Spleen (tissue), 11 donors: ENCODE data around the gene NDUFAF2. TPM values are rescaled to one million over a fixed set of nuclear protein-coding genes. Genes with fewer than 3 reads are reported as not detected.

Experiments used
- DNase-seq: peaks from one replicate; pipeline ENCODE4 v3.0.0-alpha.2; 2020
- H3K27ac ChIP-seq, 8 donors: fragments of 200-600 bp; sonication (generic) in 7 of 8; 1 replicate in 4 of 8; 2 replicates in 4 of 8; pipeline versions ENCODE4 v1.5.0 to v1.8.0; 2016 to 2021; ENCODE audit warnings: inconsistent platforms in 4 of 8, mild to moderate bottlenecking in 4 of 8, moderate library complexity in 1 of 8
- H3K27me3 ChIP-seq, 7 donors: fragments of 200-600 bp; sonication (generic) in 6 of 7; replicated peaks in 1 of 7; 1 replicate in 4 of 7; 2 replicates in 3 of 7; pipeline versions ENCODE4 v1.5.0 to v1.8.0; 2016 to 2021; ENCODE audit warnings: inconsistent platforms in 3 of 7, mild to moderate bottlenecking in 1 of 7
- H3K36me3 ChIP-seq, 6 donors: fragments of 200-600 bp; sonication (generic) in 5 of 6; 1 replicate in 4 of 6; 2 replicates in 2 of 6; pipeline versions ENCODE4 v1.5.0 to v1.8.0; 2016 to 2021; ENCODE audit warnings: inconsistent platforms in 2 of 6
- H3K4me1 ChIP-seq, 6 donors: fragments of 200-600 bp; sonication (generic) in 5 of 6; 1 replicate in 3 of 6; 2 replicates in 3 of 6; pipeline versions ENCODE4 v1.5.0 to v1.8.0; 2016 to 2021; ENCODE audit warnings: inconsistent platforms in 3 of 6
- H3K4me3 ChIP-seq, 8 donors: fragments of 200-600 bp; sonication (generic) in 7 of 8; 1 replicate in 4 of 8; 2 replicates in 4 of 8; pipeline versions ENCODE4 v1.5.0 to v1.8.0; 2016 to 2021; ENCODE audit warnings: inconsistent platforms in 4 of 8, mild to moderate bottlenecking in 4 of 8, moderate library complexity in 2 of 8
- H3K9me3 ChIP-seq, 8 donors: fragments of 200-600 bp; sonication (generic) in 7 of 8; 1 replicate in 4 of 8; 2 replicates in 4 of 8; pipeline versions ENCODE4 v1.5.0 to v1.8.0; 2016 to 2021; ENCODE audit warnings: inconsistent platforms in 4 of 8
- CTCF ChIP-seq, 11 experiments: fragments of 200-600 bp in 7 of 11; fragments of 450-650 bp in 4 of 11; sonication (generic) in 4 of 11; IDR thresholded peaks in 8 of 11; conservative IDR thresholded peaks in 3 of 11; 1 replicate in 7 of 11; 2 replicates in 4 of 11; pipeline versions ENCODE4 v1.4.0 to v1.8.0; 2016 to 2021; ENCODE audit warnings: antibody characterized with exemption in 11 of 11, inconsistent platforms in 4 of 11, mild to moderate bottlenecking in 1 of 11
- POLR2A ChIP-seq, 3 donors: fragments of 450-650 bp; IDR thresholded peaks; one replicate each; pipeline ENCODE4 v1.5.1; 2017; ENCODE audit warnings: antibody characterized with exemption in 3 of 3, mild to moderate bottlenecking in 1 of 3
- POLR2AphosphoS5 ChIP-seq, 3 donors: sonication (generic); formaldehyde crosslinking; IDR thresholded peaks; one replicate each; pipeline ENCODE4 v1.5.1; 2017; ENCODE audit warnings: antibody characterized with exemption in 3 of 3
- WGBS, 5 donors: extraction: QIAGEN DNeasy Blood & Tissue Kit in 3 of 5; methylation state at CpG; one replicate each; pipeline versions ENCODE4 v1.1.5 to v1.1.7; 2013 to 2018; 5-methylcytosine and 5-hydroxymethylcytosine counted together
- intact Hi-C: fragments of 100-400 bp; cut with DNase I; formaldehyde crosslinking; loops from one replicate; pipeline ENCODE4 v1.15.0; 2023; ENCODE audit warnings: low total_unique reads
- polyA plus RNA-seq, 3 donors: library from polyadenylated mRNA; stranded (reverse); fragments of 200-250 nt; gene quantifications; one replicate each; pipeline ENCODE4 v1.2.1, GENCODE V29; 2013
- total RNA-seq, 7 donors: library from RNA; depleted of rRNA in 3 of 7; stranded (reverse); fragments of >200 nt in 3 of 7; fragmentation: NEBNext Ultra II Directional in 4 of 7; extraction: Animal tissue kit (Norgen Biotek cat#: 25700) in 4 of 7; gene quantifications; one replicate each; pipeline versions ENCODE4 v1.1.0 to v1.2.1, GENCODE V29; 2016 to 2021
- donor health status: healthy with polysubstance abuse.
- donor health status: DM: no; HTN: no; CAD: no; lungs with moderate emphysema.
- donor health status: DM: no; HTN: no; CAD: no.
- donor health status: Bipolar disorder and iron deficiency.
- donor health status: healthy.
- donor health status: DM: no; HTN: no; CAD: no.
- donor health status: DM: yes; HTN: yes; CAD: no.

The NDUFAF2 gene
- total and polyA plus RNA-seq, 10 donors: 3.2 to 40.5 (median 13.1) TPM

- Histone ChIP-seq H3K4me1 (no peaks in the 10 kb centered on the region), H3K36me3 (no peaks in the 10 kb centered on the region), H3K9me3 (no peaks in the 10 kb centered on the region), H3K27me3 (no peaks in the 10 kb centered on the region), H3K4me3 (no peak overlapping the region), H3K27ac (no peak overlapping the region)
- DNase-seq: no peak
- WGBS, 5 donors: 95 to 100% (median 100%) methylated on average over 1 of the region's 1 CpG
- TF ChIP-seq POLR2AphosphoS5 (IDR thresholded peaks at IDR 0.05) (no peak), CTCF (IDR thresholded peaks at IDR 0.05 in 8 of 11, conservative IDR thresholded peaks at IDR 0.05 in 3 of 11) (no peak), POLR2A (IDR thresholded peaks at IDR 0.05) (no peak)
- intact Hi-C loops: loop anchor here (10.0 kb wide), 1 partner anchor 605 kb away; no protein-coding TSS in a partner anchor
Observed at GRCh38 chr5:61050292-61050691, 105.3 kb downstream of the NDUFAF2 start.

- no peak for DNase-seq
- Histone ChIP-seq H3K4me3 (no peak overlapping the region), H3K4me1 (no peaks in the 10 kb centered on the region), H3K36me3 (no peaks in the 10 kb centered on the region), H3K9me3 (no peaks in the 10 kb centered on the region), H3K27ac (no peak overlapping the region), H3K27me3 (no peaks in the 10 kb centered on the region)
- WGBS, 5 donors: 83 to 98% (median 93%) methylated on average over 1 of the region's 1 CpG
- TF ChIP-seq CTCF (IDR thresholded peaks at IDR 0.05 in 8 of 11, conservative IDR thresholded peaks at IDR 0.05 in 3 of 11) (no peak), POLR2AphosphoS5 (IDR thresholded peaks at IDR 0.05) (no peak), POLR2A (IDR thresholded peaks at IDR 0.05) (no peak)
- intact Hi-C loops: loop anchor here (10.0 kb wide), 1 partner anchor 604 kb away; no protein-coding TSS in a partner anchor
Observed at GRCh38 chr5:61051267-61051666, 106.3 kb downstream of the NDUFAF2 start.

- Histone ChIP-seq H3K4me3 (no peak overlapping the region), H3K36me3 (no peaks in the 10 kb centered on the region), H3K9me3 (no peaks in the 10 kb centered on the region), H3K27me3 (no peaks in the 10 kb centered on the region), H3K27ac (no peak overlapping the region), H3K4me1 (no peaks in the 10 kb centered on the region)
- intact Hi-C loops: loop anchor here (10.0 kb wide), 1 partner anchor 602 kb away; no protein-coding TSS in a partner anchor
- no peak for TF ChIP-seq POLR2A (IDR thresholded peaks at IDR 0.05)
- no peak for TF ChIP-seq POLR2AphosphoS5 (IDR thresholded peaks at IDR 0.05)
- WGBS, 5 donors: 93 to 97% (median 97%) methylated on average over 2 of the region's 2 CpGs
- DNase-seq: no peak
Observed at GRCh38 chr5:61052882-61053281, 107.9 kb downstream of the NDUFAF2 start.

DNA sequence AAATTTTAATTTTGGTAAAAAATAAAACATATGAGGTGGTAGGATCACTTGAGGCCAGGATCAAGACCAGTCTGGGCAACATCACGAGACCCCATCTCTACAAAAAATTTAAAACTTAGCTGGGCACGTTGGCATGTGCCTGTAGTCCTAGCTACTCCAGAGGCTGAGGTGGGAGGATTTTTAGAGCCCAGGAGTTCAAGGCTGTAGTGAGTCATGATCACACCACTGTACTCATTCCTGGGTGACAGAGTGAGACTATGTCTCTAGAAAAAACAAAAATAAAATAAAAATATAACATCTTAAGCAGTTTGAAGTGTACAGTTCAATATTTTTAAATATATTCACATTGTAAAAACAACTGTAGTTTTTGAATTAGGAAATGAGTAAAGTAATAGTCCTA lies 108.9 kb downstream of the NDUFAF2 start:
- intact Hi-C loops: loop anchor here (10.0 kb wide), 1 partner anchor 601 kb away; no protein-coding TSS in a partner anchor
- Histone ChIP-seq H3K9me3 (no peaks in the 10 kb centered on the region), H3K27me3 (no peaks in the 10 kb centered on the region), H3K4me3 (no peak overlapping the region), H3K36me3 (no peaks in the 10 kb centered on the region), H3K4me1 (no peaks in the 10 kb centered on the region), H3K27ac (no peak overlapping the region)
- TF ChIP-seq CTCF (IDR thresholded peaks at IDR 0.05 in 8 of 11, conservative IDR thresholded peaks at IDR 0.05 in 3 of 11): no peak
- no peak for TF ChIP-seq POLR2A (IDR thresholded peaks at IDR 0.05)
- no peak for TF ChIP-seq POLR2AphosphoS5 (IDR thresholded peaks at IDR 0.05)
- DNase-seq: no peak
- 39 to 71% (median 43%) methylated on average over 2 of the region's 2 CpGs for WGBS, 5 donors
